RCC 7860 (cell line): ENCODE measurements around the gene UPF2.
A peak's percentile ranks its signal among the peaks of the same experiment; 100 is the strongest.
"Not testable (repeated sequence)": the region's sequence is repeated elsewhere in the genome, so short reads cannot be mapped to it uniquely, and the experiment has no call there.

Source experiments
- DNase-seq: peaks from one replicate; pipeline ENCODE4 v3.0.0-alpha.2; 2015; ENCODE audit warnings: low spot score
- FAIRE-seq: peaks from 2 replicates; lab custom pipeline; 2012; peaks lifted over from hg19 to GRCh38; lab: Jason Lieb, UNC

The UPF2 gene, protein sequence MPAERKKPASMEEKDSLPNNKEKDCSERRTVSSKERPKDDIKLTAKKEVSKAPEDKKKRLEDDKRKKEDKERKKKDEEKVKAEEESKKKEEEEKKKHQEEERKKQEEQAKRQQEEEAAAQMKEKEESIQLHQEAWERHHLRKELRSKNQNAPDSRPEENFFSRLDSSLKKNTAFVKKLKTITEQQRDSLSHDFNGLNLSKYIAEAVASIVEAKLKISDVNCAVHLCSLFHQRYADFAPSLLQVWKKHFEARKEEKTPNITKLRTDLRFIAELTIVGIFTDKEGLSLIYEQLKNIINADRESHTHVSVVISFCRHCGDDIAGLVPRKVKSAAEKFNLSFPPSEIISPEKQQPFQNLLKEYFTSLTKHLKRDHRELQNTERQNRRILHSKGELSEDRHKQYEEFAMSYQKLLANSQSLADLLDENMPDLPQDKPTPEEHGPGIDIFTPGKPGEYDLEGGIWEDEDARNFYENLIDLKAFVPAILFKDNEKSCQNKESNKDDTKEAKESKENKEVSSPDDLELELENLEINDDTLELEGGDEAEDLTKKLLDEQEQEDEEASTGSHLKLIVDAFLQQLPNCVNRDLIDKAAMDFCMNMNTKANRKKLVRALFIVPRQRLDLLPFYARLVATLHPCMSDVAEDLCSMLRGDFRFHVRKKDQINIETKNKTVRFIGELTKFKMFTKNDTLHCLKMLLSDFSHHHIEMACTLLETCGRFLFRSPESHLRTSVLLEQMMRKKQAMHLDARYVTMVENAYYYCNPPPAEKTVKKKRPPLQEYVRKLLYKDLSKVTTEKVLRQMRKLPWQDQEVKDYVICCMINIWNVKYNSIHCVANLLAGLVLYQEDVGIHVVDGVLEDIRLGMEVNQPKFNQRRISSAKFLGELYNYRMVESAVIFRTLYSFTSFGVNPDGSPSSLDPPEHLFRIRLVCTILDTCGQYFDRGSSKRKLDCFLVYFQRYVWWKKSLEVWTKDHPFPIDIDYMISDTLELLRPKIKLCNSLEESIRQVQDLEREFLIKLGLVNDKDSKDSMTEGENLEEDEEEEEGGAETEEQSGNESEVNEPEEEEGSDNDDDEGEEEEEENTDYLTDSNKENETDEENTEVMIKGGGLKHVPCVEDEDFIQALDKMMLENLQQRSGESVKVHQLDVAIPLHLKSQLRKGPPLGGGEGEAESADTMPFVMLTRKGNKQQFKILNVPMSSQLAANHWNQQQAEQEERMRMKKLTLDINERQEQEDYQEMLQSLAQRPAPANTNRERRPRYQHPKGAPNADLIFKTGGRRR

DNA sequence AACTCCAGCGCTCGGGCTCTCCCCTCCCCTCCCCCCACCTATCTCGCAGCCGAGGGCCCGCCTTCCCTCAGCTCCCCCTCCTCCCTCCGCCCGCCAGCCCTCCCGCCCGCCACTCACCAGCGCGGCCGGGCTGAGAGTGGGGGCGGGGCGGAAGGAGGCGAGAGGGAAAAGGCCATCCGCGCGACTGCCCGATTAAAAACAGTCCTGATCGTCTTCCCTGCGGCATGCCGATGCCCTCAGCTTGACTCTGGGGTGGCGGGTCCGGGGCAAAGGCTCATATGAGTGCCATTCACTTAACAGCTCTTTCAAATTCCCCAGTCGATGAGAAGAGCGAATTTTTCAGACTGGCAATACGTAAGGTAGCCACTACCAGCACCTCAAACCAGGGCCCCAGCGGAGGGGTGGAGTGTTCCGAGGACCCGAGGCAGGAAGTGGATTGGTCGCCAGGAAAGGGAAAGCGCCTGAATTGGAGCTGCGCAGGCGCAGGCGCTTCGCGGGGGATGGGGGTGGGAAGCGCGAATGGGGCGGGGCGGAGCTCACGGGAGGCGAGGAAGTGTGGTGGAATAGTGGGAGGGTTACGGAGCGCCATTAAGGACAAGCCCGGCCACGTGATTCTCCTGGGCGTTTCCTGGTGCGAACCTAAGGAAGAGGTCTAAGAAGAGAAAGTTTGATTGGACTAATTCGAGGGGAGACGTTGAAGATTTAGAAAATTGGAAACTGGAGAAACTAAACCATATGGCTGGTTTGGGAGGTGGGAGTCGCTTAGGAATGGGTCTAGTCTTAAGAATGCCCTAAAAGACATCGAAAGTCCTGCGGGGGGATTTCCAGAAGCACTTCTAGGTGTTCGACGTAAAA lies at the start of gene UPF2:
Gene UPF2, minus strand, starts transcription at position 13 of the 855 bp plus-strand sequence. CDS start 7,386 bp downstream, outside the sequence.
- DNase-seq = peak; percentile 97
- peak; percentile 77 for FAIRE-seq

DNA sequence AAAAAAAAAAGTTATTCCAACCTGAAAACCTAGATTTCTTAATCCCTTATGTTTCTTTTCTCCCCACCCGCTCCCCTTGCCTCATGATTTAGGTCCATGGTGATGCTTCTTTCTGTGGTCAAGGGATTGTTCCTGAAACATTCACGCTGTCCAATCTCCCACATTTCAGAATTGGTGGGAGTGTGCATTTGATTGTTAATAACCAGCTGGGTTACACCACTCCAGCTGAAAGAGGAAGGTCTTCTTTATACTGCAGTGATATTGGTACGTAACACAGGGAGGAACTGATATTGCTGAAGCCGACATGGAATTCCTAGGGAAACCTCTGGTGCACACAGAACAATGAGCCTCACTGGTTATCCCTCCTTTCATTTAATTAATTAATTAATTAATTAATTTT lies 48.8 kb upstream of the UPF2 start:
- DNase-seq (no peak), FAIRE-seq (no peak)

DNA sequence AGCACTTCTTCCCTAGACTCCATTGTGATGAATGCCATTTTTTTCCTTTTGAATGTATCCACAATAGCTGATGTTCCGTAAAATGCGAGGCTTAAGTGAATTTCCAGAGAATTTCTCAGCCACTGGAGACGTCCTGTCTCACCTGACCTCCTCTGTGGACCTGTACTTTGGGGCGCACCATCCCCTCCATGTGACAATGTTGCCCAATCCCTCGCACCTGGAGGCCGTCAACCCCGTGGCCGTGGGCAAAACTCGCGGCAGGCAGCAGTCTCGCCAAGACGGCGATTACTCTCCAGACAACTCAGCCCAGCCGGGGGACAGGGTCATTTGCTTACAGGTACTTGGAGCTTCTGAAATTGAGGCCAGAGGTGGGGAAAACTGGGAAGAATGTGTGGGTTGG lies 46.3 kb upstream of the UPF2 start:
- DNase-seq (no peak), FAIRE-seq (no peak)

DNA sequence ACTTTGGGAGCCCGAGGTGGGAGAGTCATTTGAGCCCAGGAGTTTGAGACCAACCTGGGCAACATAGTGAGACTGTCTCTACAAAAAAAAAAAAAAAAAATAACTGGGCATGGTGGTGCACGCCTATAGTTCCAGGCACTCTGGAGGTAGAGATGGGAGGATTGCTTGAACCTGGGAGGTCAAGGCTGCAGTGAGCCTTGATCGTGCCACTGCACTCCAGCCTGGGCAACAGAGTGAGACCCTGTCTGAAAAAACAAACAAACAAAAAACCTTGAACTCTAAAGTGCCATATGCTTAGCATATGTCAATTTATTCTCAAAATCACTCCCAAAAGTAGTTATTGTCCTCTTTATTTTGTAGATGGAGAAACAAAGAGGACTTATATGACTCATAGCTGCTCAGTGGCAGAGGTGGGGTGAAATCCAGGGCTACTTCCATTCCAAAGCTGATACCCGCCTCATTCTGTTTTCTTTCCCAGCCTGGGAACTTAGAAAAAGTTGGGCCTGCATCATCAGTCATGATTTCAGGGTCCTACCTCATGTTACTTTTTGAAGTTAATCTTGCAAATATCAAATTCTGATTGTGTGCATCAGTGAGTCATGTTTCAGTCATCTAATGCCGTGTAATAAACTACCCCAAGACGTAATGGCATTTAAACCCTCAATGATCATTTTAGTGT lies 39.4 kb upstream of the UPF2 start:
- DNase-seq (no peak), FAIRE-seq (no peak)

DNA sequence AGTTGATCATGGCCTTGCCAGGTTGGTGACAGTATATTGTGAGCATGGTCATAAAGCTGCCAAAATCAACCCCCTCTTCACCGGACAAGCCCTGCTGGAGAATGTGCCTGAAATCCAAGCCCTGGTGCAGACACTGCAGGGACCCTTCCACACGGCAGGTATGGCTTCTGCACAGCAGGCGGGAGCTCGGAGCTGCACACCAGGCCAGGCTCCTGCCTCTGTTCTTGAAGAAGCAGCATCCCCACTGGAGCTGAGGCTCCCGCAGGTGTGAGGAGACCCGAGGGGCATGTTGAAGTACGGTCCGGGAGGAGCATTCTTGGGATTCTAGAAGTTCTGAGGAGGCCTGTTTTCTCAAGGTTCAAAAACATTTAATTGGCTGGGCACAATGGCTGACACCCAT lies 38.9 kb upstream of the UPF2 start:
- DNase-seq (no peak), FAIRE-seq (no peak)

DNA sequence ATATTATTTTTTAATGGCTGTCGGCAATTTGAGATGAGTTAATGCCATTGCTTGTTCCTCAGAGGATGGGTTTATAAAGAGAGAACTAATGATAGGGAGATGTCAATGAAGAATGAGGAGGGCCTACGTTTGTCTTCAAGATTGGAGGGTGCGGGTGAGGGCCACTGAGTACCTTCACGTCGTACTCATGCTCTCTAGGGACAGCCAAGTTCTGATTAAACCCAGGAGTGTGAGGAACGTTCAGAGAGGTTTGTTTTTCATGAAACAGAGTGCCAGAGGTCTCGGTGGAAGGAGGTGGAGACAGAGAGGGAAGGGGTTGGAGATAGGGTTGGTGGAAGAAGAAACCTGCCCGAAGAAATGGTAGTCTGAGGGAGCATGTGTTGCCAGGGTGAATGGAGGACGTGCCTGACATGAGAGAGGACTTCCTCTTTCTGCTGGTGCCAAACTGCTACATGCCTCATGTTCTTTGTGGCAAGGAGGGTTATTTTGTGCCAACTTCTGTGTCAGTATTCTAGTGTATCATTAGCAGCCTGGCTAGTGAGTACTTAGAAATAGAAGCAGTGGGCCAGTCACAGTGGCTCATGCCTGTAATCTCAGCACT lies 35.1 kb upstream of the UPF2 start:
- DNase-seq (no peak), FAIRE-seq (no peak)

DNA sequence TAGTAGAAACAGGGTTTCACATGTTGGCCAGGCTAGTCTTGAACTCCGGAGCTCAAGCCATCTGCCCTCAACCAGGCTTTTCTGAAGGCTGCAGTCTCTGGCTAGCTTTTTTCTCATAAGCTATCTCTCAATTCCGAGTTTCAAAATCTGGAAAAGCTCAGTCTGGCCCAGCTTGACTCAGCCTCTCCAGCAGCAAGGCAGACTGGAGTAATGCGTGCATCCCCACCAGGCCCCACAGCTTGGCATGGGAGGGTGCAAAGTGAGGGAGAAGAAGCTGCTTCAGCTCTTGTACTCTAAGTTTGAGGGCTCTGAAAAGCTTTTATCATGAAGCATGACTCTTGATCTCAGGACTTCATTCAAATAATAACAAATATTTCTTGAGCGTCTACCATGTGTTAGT lies 30.9 kb upstream of the UPF2 start:
- no peak for FAIRE-seq
- DNase-seq = no peak

DNA sequence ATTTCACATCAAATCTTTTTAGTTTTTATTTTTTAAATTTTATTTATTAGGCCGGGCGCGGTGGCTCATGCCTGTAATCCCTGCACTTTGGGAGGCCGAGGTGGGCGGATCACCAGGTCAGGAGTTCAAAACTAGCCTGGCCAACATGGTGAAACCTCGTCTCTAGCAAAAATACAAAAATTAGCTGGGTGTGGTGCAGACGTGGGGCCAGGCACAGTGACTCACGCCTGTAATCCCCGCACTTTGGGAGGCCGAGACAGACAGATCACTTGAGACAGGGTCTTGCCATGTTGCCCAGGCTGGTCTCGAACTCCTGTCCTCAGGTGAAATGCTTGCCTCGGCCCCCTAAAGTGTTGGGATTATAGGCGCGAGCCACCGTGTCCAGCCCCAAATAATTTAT lies 28.8 kb upstream of the UPF2 start:
- not testable (repeated sequence) for DNase-seq, FAIRE-seq

DNA sequence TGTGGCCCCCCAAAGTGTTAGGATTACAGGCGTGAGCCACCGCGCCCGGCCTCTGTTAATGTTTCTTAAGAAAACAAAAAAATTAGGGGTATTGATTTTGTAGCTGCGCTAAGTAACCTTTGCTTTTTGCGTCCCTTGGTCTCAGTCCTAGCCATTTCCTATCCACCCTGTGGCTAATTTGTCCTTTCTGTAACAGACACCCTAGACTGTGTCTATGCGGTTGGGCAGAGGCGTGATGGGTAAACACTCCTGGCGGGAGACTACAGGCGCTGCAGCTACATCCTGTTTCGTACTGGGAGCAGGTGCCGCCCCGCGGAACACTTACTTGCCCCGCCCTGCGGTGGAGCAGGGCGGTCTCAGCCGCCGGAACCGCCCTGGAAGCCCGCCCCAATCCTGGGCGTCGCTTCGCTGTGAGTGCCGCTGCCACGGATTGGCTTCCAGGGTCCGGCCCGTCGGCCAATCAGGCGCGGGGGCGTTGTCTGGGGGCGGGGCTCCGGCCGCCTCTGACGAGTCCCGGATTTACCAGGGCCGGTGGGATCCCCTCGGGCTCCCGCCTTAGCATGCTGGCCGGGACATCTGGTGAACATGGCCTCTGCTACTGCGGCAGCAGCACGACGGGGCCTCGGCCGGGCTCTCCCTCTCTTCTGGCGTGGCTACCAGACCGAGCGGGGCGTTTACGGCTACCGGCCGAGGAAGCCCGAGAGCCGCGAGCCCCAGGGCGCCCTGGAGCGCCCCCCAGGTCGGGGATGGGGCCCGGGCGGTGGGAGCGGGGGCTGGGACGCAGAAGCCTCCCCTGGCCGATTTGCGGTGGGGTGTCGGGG lies 26.1 kb upstream of the UPF2 start, which contains the start of gene DHTKD1:
Gene DHTKD1, plus strand, starts transcription at position 506 of the 821 bp plus-strand sequence. Its CDS starts 80 bp downstream, at position 586.
- peak; percentile 84 for FAIRE-seq
- DNase-seq = peak; percentile 95

DNA sequence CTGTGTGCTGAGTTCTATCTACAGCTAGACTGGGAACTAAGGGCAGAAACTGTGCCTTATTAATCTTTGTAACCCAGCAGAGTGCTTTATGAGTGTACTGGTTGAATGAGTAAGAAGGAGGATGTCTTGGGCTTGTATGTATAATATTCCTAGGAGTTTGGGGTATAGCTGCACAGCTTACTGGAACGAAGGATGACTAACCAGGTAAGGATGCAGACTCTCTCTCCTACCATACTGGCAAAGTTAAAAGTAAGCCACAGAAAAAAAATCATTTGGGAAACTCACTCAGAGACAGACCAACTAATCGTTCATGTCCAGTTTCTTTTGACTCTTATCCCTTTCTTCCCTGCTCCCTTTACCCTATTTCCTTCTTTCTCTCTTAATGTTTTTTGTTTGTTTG lies 24.7 kb upstream of the UPF2 start:
- peak; percentile 97 for DNase-seq
- FAIRE-seq = peak; percentile 95

DNA sequence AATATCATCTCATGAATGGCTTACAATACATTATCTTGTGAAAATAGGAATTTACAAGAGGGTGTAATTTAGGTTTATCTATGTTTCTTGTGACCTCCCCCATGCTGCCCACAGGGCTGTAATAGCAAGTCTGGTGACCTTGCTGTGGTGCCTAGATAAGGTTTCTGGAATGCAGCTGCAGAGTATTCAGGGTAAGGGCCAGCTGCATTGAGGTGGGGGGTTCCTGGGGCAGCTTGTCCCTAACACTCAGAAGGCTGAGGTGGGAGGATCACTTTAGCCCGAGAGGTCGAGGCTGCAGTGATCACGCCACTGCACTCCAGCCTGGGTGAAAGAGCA lies 20.8 kb upstream of the UPF2 start:
- no peak for FAIRE-seq
- DNase-seq = no peak

DNA sequence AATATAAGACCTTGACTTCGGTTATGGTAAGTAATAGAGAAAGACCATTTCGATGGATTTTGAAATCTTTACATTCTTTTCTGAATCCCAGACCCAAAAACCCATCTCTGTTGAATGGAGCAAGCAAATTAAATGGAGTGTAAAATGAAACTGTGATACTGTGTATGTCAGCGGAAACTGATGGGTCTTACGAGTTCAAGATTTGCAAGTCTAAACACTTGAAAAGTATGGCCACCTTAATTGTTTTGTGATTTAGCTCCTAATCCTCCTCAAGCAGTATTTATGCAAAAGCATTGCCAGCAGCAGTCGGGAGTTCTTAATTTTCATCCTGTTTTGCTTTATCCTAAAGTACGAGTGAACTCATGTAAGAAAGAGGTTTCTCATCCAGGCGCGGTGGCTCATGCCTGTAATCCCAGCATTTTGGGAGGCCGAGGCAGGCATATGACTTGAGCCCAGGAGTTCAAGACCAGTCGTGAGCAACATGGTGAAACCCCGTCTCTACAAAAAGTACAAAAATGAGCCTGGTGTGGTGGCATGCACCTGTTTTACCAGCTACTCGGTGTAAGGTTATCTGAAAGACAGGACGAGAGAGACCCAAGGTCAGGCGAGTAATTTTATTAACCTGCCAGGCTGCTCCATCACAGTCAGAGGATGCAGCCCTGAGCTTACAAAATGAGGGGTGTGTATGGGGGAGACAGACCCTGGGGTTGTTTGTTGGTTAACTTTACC lies 20.3 kb upstream of the UPF2 start:
- DNase-seq = no peak
- FAIRE-seq = no peak

DNA sequence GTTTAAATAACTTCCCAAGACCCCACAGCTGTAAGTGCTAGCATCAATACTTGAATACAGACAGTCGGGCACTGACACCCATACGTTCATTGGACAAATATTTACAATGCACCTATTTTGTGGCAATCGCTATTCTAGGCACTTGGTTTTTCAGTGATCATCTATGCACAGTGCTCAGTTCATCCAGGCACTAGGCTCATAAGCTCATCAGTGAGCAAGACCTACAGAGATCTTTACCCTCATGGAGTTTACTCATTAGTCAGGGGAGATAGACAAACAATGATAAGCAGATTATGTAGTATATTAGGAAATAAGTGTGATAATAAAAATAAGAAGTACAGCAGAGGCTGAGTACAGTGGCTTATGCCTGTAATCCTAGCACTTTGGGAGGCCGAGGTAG lies 18.5 kb upstream of the UPF2 start:
- DNase-seq = no peak
- FAIRE-seq = no peak

DNA sequence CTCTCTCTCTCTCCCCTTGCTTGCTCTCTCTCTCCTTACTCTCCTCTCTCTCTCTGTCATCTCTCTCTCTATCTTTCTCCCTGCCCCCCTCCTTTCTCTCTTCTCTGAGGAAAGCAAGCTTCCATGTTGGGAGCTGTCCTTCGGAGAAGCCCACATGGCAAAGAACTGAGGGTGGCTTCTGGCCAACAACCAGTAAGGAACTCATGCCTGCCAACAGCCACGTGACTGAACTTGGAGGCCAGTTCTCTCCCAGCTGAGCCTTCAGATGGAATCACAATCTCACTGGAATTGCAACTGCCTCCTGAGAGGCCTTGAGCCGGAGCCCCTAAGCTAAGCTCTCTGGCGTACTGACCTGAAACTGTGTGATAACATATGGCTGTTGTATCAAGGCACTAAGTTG lies 14.1 kb upstream of the UPF2 start:
- FAIRE-seq = no peak
- DNase-seq = no peak

DNA sequence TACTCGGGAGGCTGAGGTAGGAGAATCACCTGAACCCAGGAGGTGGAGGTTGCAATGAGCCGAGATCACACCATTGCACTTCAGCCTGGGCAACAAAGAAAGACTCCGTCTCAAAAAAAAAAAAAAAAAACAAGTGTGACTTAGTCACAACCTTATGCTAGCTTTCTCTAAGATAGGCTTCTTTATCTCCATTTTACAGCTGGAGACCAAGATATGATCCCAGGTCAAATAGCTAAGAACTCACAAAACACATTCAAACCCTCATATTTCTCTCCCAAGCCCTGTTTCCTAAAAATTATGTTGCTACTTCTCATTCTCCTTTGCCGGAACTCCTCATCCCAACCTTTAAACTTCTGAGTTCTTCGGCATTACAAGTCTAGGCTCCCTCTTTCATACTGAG lies 13.1 kb upstream of the UPF2 start:
- DNase-seq (no peak), FAIRE-seq (no peak)

DNA sequence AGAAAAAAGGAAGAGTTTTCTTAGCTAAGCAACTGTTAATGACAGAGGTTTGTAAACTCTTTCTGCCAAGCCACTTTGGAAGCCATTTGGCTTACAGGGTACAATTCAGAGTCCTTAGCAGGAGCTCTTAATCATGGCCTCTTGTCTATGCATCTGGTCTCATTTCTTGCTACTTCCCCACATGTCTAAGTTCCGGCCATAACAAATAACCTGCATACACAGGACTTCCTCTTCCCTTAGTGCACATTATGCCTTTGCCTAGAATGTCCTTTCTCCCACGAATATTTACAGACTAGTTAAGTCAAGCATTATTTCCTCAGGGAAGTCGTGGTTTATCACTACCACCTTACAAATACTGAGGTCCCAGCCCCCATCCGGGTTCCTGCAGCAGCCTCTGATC lies 8.6 kb upstream of the UPF2 start:
- FAIRE-seq (no peak), DNase-seq (no peak)

DNA sequence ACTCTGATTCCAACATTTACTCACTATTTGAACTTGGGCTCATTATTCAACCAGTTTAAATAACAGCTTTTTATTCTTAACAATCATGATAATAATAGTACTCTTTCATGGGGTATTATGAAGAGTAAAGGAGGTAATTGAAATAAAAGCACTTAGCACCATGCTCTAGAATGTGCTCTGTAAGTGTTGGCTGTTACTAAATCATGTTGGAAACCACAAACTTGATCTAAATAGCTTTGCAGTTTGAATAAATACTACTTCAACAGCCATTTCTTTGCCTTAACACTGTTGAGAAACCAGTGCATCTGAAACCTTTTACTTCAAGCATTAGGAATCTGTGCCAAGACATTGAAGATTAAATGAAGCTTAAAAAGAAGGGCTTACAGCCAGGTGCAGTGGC lies 7.9 kb upstream of the UPF2 start:
- DNase-seq (no peak), FAIRE-seq (no peak)

DNA sequence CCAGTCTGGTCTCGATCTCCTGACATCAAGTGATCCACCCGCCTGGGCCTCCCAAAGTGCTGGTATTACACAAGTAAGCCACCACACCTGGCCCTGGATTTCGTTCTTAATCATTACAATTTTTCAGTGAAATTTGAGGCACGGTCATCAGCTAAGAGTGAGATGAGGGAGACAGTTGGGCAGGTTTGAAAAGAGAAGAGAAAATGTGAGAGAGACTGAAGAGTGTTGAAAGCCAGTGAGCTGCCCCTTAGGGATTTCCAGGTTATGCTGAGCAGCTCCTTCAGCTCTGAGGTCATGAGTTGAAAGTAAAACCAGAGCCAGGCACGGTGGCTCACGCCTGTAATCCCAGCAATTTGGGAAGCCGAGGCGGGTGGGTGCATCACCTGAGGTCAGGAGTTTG lies 5.9 kb upstream of the UPF2 start:
- no peak for FAIRE-seq

More for the DNA sequence above, 5.9 kb upstream of the UPF2 start:
- no peak for DNase-seq
